Stimulated activated CD8-positive, alpha-beta memory T cell treated with anti-CD3 and anti-CD28 coated beads, Interleukin-12 subunit alpha, Interleukin-12 subunit beta, amount 100 ng/mL, for 4 hours (primary cell): ENCODE measurements around the gene OPRL1.

Source experiments
- DNase-seq: peaks from one replicate; pipeline ENCODE4 v3.0.0-alpha.2; 2020; ENCODE audit warnings: low read depth

The OPRL1 gene

DNA sequence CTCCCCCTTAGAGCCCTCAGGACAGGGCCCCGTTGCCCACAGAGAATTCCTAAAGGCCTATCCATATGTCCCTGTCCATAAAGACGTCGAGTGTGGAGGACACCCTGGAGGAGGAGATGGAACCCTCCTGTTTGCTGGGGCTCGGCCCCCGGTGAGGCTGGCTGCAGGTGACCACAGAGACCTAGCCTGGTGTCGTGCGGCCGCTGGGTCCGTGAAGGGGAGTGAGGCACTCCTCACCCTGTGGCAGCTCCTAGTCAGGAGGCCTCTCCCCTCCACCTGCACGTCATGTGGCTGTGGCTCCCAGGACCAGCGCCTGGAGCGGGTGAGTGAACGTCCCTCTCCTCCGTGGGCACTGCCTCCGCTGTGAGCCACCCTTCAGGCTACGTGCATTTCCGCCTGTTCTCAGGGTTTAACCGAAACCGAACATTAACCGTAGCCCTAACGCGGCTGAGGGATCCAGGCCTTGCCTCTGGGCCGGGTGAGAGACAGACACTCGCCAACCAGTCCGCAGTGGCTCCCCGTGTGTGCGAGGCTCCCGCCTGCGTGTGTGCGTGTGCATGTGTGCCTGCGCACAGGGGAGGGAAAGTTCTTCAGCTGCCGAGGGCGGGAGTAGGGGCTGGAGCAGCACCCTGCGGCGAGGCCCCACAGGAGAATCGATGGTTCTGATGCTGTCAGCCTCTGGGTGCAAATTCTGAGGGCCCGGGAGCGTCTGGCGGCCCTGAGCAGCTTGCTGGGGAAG lies 22.8 kb upstream of the OPRL1 start:
- no peak for DNase-seq

DNA sequence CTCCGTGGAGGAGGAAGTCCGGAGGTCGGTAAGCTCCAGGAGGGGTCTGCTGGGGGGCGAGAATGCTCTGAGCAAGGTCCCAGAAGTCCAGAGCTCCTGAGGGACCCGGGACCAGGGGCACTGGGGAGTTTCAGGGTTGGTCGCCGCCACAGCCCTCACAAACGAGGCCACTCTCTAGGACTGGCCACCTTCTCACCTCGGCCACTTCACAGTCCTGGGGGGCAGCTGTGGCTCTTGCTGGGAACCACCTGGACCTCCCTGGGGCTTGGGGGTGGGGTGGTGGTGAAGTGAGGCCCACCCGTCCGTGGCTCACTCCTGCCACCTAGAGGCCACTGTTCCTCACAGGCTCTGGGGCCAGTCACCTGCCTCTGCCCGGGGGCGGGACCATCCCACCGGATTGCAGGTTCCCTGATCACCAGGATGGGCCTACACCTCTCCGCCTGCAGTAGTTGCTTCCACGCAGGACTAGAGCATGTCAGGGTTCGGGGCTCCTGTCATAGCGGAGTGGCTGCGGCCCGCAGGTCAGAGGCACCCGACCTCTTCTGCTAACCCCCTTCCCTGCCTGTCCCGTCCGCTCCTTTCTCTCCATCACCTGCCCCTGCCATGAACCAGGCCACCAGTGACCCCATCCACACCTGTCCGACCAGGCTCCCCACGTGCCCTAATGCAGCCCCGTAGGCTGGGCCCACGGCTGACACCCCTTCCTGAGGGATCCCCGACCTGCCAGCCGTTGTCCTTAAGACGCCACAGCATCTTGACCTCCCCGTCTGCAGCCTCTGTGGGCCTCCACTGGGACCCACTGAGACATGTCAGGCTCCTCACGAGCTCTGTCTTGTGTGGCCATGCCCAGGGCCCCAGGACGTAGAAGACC lies 22.0 kb upstream of the OPRL1 start:
- peak; percentile 62 for DNase-seq

DNA sequence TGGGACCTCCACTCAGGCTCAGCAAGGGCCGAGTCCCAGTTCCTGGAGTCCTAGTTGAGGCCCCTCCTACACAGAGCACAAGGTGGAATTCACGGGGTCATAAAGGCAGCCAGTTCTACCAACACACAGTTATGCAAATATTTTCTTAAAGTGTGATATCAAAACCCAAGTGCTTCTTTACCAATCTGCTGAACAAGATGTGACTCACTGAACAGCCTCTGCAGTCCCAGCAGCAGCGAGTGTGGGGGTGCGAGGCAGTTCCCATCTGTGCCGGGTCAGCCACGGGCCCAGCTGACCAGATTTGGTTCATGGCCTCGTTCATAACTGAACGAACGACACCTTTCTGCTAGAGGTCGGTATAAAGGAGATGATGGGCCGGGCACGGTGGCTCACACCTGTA lies 21.3 kb upstream of the OPRL1 start:
- DNase-seq, result no peak

DNA sequence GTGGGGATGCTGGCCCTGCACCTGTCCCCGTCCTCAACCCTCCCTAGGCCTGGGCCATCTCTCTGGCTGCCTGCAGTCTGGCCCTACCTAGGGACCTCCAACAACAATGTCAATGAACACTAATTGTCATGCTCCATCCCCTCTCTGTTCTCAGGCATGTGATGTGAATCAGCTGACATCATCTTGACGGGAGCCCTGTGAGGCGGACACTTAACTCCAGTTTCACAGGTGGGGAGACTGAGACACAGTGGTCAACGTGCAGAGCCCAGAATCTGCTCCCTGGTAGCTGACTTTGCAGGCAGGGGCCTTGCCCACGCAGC lies 17.6 kb upstream of the OPRL1 start:
- DNase-seq, result no peak

DNA sequence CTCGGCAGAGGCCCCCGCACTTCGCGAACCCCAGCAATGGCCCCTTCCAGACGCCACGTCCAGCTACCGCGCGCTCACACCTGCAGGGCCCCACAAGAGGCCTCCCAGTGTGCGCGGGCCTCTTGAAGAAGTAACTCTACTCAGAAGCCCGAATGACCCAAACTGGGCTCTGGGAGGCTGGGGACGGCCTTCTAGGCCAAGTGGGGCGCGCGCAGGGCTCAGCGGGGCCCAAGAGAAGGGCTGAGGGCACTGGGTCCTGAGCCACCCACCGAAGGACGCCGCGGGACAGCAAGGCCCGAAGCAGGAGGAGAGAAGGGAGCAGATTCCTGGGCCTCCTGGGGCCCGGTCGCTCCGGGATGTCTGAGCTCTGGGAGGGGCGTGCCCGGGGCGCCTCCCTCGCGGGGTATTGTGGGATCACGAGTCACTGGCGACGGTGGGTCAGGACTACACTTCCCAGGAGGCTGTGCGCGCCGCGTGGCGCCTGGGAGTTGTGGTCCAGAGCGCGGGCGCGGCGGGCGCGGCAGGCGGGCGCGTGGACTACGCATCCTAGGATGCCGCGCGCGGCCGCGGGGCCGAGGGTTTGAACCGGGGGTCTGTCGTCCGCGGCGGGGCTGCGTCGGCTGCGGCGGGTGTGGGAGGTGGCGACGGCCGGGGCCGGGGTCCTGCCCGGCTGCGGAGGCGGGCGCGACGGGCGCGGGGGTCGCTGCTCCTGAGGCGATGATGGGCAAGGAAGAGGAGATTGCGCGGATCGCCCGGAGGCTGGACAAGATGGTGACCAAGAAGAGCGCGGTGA lies 17.1 kb upstream of the OPRL1 start, which contains the start of gene TCEA2:
TCEA2 (plus strand) TSS at position 603 of the 793 bp plus-strand sequence; CDS start at position 718, 115 bp downstream.
- peak; percentile 88 for DNase-seq

DNA sequence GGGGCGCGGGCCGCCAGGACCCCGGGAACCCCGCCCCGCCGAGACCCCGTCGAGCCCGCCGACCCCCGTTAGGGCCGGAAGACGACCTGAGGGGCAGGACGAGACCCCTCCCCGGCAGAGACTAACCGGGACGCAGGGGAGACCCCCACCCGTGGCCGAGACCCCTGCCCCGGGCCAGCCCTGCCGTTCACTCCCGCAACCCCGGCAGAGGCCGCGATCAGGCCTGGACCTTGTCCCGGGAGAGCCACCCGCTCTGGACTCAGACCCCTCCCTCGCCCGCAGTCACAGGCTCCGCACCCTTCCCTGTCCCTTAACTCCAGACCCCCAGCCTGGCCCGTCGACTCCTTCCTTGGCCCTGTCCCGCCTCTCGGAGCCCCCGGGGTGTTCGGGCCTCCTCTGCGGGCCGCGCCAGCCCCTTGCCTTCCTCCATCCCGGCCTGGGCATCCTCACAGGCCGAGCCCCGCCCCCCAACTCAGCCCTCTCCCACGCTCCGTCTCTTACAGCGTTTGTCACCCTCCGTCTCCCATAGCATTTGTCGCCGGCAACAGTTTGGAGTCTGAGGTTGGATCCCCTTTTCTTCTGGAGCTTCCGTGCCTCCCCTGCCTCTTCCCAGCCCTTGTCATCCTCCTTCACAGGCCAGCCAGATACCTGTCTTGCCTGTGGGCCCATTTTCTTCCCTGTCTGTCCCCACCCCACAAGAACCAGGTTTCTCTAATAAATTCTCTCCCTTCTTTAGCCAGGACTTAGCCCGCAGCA lies 16.3 kb upstream of the OPRL1 start:
- no peak for DNase-seq

DNA sequence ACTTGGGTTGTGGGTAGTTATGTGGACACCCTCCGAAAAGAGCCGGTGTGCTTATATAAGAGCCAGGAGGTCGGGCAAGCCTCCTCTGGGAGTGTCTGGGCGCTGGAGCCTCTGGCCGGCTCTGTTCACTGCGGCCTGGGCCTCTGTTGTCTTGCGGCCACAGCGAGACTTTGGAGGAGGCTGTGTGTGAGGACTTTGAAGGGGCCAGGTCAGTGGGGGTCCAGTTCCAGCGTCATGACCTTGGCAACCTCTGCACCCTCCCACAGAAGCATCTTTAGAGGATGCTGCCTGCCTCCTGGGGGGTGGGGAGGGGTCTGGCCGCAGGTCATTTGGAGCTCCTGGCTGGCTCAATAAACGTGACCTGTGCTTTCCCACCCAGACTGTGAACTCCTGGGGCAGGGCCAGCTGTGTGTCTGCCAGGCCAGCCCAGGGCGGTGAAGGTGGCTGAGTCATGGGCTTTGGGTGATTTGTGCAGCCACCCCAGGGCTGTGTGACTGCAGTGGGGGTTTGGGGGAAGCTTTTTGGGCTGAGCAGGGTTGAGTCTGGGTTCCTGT lies 15.7 kb upstream of the OPRL1 start:
- DNase-seq, result no peak

DNA sequence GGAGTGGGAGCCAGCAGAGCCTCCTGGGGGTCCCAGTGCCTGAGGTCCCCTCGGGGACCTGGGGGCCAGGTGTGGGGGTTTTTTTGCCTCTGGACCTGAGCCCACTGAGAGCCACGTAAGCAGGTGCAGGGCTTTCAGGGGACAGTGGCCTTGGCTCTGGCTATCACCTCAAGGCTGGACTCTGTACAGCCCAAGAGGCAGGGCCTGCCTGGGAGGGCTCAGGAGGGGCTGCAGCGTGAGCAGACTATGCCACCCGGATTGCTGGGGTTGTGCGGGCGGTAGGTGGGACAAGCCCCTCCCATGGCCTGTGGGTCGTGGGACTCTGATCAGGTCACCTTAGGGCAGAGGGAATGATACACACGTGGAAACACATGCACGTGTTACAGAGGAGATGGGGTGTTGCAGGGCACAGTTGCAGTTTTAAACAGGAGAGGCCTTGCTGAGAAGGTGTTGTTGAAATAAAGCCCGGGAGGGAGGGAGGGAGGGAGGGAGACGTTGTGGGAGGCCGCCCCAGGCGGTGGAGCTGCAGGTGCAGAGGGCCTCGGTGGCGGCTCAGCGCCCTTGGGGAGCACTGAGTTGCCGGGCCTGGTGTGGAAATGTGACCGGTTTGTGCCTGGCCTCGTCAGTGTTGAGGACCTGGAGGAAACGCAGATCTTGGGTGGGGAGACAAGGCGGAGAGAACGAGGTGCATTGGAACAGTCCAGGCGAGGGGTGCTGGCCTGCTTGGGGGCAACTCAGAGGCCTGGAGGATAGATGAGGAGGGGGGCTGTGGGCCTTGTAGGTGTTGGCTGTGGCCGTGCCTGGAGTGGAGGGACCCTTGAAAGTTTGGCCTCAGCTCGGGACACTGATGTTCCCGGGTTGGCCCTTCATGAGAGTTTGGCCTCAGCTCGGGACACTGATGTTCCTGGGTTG lies 14.6 kb upstream of the OPRL1 start:
- DNase-seq, result no peak

DNA sequence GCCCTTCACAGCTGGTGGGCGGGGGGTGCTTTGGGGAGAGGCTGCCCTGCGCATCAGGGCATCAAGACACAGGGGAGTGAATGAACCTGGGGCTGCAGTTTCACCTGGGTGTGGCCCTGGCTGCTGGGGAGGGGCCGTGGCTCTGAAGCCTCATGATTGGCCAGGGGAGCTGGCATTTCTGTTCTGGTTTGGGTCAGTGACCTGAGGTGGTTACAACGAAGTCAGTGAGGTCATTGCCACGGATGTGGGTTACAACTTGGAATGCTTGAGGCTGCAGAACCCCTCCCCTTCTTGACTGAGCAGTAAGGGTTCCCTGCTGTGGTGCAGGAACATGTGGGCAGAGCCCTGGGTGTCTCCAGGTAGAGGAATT lies 13.9 kb upstream of the OPRL1 start:
- DNase-seq, result no peak

DNA sequence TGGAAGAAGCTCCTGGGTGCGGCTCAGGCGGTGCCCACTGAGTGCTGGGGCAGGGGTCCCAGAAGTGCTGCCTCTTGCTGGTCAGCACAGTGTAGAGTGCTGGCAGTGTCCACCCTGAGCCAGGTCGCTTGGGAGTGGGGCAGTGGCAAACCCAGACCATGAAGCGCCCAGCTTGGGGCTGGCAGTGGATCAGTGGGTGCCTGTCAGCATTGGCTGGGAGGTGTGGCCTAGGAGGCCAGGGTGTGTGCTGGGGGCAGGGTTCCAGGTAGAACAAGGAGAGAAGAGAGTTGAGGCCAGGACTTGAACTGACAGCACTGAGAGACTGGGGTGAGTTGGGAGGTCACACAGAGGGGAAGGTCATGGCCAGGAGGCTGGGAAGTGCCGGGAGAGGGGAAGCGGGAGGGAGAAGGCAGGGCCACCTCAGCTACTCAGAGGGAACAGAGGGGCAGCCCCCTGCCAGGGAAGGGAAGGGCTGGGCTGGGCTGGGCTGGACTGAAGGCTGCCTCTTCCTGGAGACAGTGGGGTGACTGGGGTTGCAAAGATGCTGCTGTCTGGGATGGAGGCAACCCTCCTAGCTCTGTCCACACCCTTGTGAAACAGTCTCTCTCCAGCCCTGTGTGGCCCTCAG lies 12.8 kb upstream of the OPRL1 start:
- no peak for DNase-seq

DNA sequence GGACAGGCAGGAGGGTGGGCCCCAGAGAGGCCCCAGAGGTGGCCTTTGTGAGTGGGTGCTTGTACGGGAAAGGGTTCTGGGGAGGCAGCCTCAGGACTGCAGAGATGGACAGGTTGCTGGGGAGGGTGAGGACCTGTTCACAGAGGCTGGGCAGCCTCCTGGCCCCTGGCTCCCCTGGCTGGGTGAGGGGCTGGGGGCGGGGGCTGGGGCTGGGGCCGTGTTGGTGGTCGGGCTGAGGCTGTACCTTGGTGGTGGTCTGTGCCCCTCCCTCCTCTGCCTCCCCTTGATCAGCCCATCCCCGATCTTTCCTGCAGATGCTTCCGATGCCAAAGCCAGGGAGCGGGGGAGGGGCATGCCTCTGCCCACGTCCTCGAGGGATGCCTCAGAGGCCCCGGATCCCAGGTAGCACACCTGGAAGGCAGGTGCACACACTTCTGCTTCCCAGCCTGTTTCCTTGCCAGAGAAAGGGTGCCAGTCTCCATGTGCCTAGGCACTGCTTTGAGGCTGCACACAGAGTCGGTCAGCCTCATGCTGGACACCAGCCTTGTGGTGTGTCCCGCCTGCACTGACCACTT lies 12.1 kb upstream of the OPRL1 start:
- DNase-seq, result no peak

DNA sequence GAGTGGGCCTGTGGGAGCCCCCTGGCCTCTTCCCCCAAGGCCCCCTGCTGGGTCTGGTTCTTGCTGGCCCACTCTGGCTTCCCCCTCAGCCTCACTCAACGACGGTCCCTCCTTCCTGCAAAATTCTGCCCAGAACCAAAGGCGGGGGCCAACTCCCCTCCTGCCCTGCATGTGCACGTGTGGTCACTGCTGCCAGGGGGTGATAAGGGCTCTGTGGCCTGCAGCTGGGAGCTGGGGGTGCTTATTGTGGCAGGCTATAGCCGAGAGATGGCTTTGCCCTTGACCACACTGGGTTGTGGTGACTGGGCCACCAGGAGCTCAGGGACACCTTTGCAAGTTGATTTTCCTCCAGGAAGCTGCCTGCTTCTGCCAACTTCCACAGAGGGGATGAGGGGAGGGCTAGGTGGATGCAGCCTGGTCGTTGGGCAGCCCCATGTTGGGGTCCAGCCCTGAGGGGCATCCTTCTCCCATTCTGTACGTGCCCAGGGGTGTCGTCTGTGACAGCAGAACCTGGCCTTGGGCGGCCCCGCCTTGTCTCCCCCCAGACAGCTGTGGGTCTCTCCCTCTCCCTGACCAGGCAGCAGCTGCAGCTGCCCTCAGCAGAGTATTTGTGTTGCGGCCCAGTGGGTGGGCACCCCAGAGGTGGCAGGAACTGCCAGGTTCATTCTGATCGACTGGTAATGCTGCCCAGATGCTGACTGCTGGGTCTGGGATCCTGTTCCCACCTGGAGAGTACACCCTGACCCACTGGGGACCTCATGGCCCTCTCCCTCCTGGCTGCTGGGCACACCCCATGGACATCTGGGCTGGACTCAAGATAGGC lies 11.3 kb upstream of the OPRL1 start:
- DNase-seq, result no peak

DNA sequence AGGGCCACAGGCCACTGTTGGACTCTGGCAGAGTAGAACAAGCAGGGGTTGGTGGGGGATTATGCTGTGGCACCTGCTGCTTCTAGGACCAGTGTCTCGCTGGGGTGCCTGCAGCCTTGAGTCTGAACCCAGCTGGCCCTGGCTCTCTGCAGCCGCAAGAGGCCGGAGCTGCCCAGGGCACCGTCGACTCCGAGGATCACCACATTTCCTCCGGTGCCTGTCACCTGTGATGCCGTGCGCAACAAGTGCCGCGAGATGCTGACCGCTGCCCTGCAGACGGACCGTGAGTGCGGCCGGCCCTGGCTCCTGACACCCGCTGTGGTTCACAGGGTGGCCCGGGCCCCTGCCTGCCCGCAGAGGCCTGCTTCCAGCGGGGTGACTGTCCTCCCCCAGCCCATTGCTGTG lies 10.7 kb upstream of the OPRL1 start:
- DNase-seq, result no peak

DNA sequence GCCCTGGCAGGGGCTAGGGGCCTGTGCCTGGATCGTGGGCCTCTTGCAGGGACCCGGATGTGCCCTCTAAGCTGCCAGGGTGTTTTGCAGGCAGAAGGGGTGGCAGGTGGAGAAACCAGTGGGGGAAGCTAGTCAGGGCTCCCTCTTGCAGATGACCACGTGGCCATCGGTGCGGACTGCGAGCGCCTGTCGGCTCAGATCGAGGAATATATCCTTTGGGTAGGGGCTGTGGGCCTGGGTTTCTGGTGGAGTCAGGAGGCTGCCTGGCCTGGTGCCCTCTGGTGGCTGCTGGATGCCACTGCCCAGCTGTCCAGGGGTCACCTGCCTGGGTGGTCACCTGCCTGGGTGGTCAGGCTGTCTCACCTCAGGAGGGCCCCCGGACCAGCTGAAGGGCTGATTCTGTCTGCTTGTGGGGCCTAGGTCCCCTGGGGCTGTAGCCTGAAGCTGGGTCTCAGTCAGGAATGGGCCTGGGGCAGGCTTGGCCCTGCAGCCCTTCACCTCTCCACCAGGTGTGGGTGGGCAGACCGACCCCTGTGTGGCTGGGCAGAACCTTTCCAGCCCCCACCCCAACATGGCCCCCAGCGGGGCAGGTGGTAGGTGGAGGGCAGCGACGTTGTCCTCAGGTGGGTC lies 10.2 kb upstream of the OPRL1 start:
- DNase-seq, result no peak

DNA sequence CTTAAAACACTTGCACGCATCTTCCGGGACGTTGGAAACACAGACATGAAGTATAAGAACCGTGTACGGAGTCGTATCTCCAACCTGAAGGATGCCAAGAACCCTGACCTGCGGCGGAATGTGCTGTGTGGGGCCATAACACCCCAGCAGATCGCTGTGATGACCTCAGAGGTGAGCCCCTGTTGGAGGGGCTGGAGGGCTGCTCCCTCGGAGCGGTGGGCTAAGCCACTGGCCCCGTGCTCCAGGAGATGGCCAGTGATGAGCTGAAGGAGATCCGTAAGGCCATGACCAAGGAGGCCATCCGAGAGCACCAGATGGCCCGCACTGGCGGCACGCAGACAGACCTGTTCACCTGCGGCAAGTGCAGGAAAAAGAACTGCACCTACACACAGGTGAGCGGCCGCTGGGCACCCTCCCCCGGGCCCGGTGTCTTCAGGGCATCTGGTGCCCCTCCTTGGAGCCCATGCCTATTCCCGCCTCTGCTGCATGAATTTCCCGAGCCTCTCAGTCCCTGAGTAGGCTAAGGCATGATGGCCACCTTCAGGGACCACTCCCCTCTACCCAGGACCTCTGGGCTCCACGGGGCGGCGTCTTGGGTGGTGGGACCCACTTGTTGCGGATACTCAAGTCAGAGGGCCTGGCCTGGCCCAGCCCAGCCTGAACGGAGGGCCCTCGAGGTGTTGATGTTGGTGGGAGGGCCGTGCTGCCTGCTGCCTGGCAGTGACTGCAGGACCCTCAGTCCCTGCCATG lies 9.5 kb upstream of the OPRL1 start:
- no peak for DNase-seq

DNA sequence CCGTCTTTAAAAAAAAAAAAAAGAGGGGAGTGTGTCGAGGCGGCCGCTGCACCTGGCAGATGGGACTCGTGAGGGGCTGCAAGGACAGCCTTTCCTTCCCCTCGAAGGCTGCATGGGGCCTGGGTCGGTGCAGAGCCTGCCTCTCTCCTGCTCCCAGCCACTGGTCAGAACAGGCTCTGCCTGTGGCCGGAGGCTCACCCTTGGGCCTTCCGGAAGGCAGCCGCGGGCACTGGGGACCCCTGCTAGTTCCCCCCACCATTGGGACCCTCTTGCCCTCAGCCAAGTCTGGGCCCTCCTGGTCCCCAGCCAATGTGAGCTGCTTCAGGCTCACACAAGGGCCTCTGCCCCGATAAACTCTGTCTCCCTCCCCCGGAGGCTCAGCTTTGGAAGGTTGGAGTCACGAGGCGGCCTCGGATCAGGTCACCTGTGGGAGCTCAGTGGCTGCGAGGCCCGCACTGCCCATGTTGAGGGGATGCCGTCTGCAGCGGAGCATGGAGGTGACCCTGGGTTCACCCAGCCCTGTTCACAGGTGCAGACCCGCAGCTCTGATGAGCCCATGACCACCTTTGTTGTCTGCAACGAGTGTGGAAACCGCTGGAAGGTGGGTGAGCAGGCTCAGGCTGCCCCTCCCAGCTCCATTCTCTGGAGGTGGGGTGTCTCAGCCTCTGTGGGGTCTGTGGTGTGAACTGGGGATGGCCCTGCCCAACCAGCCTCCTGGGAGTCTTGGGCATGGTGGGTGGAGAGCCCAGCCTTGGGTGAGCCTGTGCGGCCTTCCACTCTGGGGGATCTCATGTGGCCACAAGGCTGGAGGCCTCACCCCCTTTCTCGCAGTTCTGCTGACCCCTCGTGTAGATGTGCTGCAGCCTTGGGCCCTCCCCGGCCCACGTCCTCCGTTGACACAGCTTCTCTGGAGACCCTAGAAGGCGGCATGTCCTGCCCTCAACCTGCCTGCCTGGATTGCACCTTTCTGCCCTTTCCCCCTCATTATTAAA lies 8.2 kb upstream of the OPRL1 start:
- DNase-seq, result no peak
